GM20000 (cell line): ENCODE measurements around the gene TRAF3IP1.

ENCODE experiments used
- DNase-seq: peaks from one replicate; pipeline ENCODE4 v3.0.0; 2012; ENCODE audit warnings: low spot score
- TF ChIP-seq, protein P1 (sequence below): IDR thresholded peaks from 2 replicates; pipeline ENCODE4 v1.5.1; 2012; ENCODE audit warnings: mild to moderate bottlenecking, control low read depth; ENCODE audit errors: extremely low read depth, missing control alignments

The TRAF3IP1 gene

DNA sequence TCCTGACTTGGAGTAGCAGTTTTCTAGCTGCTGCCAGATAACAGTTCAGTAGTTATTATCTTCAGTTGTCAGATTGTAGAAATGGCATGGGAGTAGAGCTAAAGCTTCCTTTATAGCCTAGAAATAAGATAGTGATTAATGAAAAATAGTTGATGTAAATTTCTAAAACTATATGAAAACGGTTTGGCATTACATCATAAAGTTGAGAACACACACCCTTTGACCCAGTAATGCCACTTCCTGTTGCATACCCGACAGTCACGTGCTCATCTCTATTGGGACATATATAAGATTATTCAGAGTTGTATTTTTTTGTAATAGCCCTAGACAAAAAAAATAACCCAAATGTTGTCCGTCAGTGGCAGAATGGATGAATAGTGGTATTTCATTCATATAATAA lies 67.0 kb downstream of the TRAF3IP1 start:
- TF ChIP-seq, protein P1, sequence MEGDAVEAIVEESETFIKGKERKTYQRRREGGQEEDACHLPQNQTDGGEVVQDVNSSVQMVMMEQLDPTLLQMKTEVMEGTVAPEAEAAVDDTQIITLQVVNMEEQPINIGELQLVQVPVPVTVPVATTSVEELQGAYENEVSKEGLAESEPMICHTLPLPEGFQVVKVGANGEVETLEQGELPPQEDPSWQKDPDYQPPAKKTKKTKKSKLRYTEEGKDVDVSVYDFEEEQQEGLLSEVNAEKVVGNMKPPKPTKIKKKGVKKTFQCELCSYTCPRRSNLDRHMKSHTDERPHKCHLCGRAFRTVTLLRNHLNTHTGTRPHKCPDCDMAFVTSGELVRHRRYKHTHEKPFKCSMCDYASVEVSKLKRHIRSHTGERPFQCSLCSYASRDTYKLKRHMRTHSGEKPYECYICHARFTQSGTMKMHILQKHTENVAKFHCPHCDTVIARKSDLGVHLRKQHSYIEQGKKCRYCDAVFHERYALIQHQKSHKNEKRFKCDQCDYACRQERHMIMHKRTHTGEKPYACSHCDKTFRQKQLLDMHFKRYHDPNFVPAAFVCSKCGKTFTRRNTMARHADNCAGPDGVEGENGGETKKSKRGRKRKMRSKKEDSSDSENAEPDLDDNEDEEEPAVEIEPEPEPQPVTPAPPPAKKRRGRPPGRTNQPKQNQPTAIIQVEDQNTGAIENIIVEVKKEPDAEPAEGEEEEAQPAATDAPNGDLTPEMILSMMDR: no peak
- no peak for DNase-seq

DNA sequence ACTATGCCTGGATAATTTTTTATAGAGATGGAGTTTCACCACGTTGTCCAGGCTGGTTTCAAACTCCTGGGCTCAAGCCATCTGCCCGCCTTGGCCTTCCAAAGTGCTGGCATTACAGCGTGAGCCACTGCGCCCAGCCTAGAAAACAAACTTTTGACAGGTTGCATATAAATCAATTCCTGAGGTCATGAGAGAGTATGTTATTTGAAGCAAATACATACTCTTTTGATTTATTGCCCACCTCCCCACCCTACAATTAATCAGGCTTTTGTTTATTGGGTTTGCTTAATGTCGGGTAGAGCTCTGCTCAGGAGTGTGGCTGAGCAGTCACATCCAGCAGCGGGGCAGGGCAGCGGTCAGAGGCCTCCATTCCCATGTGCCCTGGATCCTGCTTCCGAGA lies 68.5 kb downstream of the TRAF3IP1 start:
- DNase-seq: no peak
- TF ChIP-seq, protein P1: no peak

DNA sequence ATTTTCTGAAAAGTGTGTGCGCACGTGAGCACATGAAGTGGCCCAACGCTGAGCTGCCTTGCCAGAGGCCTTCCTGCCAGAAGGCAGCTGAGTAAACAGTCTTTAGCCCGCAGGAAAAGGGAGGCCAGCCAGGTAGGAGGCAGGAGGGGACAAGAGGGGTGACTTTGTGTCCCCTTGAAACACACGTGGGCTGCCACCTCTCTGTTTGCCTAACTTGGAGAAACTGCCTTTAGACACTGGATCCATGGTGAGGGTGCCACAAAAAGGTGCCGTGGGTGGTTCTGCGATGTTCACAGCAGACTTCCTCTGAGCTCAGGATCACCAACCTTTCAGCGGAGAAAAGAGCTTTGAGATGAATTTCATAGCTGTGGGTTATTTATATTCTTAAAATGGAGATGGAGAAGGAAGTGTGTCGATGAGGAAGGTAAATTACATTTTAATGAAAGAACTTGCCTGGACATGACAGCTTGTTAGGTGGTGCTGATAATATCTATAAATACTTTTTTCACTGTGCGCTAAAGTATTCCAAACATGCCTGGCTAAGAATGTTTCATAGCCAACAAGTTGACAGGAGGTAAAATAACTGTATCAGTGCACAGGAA lies 69.8 kb downstream of the TRAF3IP1 start:
- TF ChIP-seq, protein P1: no peak
- no peak for DNase-seq

DNA sequence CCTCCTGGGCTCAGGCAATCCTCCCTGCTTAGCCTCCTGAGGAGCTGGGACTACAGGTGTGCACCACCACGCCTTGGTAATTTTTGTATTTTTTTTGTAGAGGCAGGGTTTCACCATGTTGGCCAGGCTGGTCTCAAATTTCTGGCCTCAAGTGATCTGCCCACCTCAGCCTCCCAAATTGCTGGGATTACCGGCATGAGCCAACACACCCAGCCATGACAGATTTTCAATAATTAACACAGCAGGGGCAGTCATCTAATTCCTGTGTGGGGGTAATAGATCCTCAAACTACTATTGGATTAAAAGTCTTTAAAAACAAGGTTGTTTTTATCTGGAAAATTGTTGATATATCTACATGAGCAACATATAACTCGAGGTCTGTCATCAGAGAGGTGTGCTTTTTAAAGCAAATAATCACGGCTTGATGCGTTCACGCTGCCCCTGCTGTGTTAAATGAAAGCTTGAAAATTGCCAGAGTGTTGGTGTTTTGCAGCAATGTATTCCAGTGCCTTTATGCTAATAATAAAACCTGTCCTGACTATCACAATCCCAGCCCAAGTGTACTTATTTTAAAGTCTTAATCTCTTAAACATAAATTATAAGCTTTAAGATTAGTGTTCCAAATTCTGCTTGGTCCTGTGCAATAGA lies 70.8 kb downstream of the TRAF3IP1 start:
- TF ChIP-seq, protein P1: no peak
- no peak for DNase-seq

DNA sequence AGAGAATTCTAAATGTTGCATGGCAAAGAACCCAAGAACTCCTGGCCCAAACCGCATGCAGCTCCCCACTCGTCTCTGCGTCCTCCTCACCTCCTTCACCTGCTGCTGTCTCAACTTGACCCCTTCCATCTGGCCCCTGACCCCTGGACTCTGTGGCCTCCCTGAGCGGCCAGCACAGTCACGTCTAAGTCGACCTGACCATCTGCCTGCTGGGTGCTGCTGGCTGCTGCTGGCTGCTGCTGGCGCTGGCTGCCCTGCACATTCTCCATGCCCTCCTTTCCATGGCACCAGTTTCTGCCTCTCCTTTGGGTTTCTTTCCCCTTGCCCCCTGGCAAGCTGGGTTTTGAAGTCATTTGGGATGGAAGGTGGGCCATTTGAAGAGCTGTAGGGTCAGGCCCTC lies 76.3 kb downstream of the TRAF3IP1 start:
- TF ChIP-seq, protein P1: no peak
- no peak for DNase-seq

DNA sequence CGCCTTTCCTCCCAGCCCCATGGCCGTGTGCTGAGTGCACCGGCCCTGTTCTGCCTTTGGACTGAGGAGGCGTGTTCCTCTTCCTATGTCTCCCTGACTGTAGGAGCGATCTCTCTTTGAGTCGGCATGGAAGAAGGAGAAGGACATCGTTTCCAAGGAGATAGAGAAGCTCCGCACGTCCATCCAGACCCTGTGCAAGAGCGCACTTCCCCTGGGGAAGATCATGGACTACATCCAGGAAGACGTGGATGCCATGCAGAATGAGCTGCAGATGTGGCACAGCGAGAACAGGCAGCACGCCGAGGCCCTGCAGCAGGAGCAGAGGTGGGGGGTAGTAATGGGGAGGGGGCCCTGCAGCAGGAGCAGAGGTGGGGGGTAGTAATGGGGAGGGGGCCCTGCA lies 77.0 kb downstream of the TRAF3IP1 start:
- TF ChIP-seq, protein P1: no peak
- no peak for DNase-seq

DNA sequence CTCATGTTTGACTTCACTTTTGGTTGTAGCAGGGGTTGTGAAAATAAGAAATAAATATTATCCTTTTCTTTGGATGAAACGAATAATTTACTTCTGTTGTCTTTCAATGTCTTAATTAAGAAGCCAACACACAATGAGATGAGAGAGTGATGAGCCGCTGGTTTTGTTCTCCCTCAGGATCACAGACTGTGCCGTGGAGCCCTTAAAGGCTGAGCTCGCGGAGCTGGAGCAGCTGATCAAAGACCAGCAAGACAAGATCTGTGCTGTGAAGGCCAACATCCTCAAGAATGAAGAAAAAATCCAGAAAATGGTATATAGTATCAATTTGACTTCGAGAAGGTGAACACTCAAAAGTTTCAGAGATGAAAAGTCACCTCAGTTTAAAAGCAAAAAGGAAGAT lies 78.3 kb downstream of the TRAF3IP1 start:
- no peak for DNase-seq
- TF ChIP-seq, protein P1: no peak
